SU-DHL-6 (cell line): ENCODE results near the gene SLC9A9.

ENCODE experiments used
- EZH2phosphoT487 ChIP-seq: fragments of 200-600 bp; sonication (generic), shearing (Covaris generic); conservative IDR thresholded peaks from 2 replicates; pipeline ENCODE4 v1.6.1; 2018; ENCODE audit warnings: mild to moderate bottlenecking, antibody characterized with exemption, low read length, moderate library complexity, mixed read lengths
- TF ChIP-seq, protein P1 (sequence below): fragments of 200-600 bp; sonication (generic); IDR thresholded peaks from one replicate; pipeline ENCODE4 v1.5.1; 2017; ENCODE audit warnings: antibody characterized with exemption, mild to moderate bottlenecking, low read length, moderate library complexity; ENCODE audit not compliant: insufficient read depth, poor library complexity, severe bottlenecking

DNA sequence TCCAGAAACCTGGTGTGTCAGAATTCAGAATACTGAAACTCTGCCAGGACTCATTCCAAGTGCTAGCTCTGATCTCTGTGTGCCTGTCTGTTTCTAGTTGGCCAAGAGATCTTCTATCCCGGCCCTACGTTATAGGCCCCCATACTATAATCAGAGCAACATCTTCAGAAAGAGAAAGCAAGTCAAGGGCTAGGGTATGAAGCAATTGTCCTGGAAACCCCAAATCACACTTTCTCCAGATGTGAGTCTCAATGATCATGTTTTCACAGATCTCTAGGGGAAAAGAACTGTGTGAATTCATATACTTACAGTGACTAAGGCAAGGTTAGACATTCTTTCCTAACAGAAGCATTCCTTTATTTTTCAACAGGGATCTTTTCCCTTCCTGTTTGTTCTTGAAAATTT, 309.7 kb downstream of the SLC9A9 start:
- TF ChIP-seq, protein P1, sequence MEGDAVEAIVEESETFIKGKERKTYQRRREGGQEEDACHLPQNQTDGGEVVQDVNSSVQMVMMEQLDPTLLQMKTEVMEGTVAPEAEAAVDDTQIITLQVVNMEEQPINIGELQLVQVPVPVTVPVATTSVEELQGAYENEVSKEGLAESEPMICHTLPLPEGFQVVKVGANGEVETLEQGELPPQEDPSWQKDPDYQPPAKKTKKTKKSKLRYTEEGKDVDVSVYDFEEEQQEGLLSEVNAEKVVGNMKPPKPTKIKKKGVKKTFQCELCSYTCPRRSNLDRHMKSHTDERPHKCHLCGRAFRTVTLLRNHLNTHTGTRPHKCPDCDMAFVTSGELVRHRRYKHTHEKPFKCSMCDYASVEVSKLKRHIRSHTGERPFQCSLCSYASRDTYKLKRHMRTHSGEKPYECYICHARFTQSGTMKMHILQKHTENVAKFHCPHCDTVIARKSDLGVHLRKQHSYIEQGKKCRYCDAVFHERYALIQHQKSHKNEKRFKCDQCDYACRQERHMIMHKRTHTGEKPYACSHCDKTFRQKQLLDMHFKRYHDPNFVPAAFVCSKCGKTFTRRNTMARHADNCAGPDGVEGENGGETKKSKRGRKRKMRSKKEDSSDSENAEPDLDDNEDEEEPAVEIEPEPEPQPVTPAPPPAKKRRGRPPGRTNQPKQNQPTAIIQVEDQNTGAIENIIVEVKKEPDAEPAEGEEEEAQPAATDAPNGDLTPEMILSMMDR = no peak
- no peak for TF ChIP-seq EZH2phosphoT487
